ENCODE results near the gene SLC6A7.
"Not testable (repeated sequence)": the region's sequence is repeated elsewhere in the genome, so short reads cannot be mapped to it uniquely, and the experiment has no call there.

The SLC6A7 gene

GRCh38 chr5:150246429-150246828 is 56.6 kb downstream of the SLC6A7 start:
- no peak for DNase-seq

GRCh38 chr5:150246835-150247234 is 57.0 kb downstream of the SLC6A7 start:
- DNase-seq, result no peak

GRCh38 chr5:150247726-150248125 is 57.9 kb downstream of the SLC6A7 start:
- DNase-seq, result no peak

GRCh38 chr5:150248493-150248892 is 58.6 kb downstream of the SLC6A7 start:
- not testable (repeated sequence) for DNase-seq

GRCh38 chr5:150248946-150249345 is 59.1 kb downstream of the SLC6A7 start:
- DNase-seq, result no peak

GRCh38 chr5:150249744-150250143 is 59.9 kb downstream of the SLC6A7 start:
- no peak for DNase-seq

- no peak for DNase-seq
Observed at GRCh38 chr5:150251504-150251903, 61.6 kb downstream of the SLC6A7 start.

GRCh38 chr5:150252489-150252888 is 62.6 kb downstream of the SLC6A7 start:
- DNase-seq, result no peak

- DNase-seq, result no peak
Observed at GRCh38 chr5:150253416-150254208, 63.8 kb downstream of the SLC6A7 start.

- no peak for DNase-seq
Observed at GRCh38 chr5:150254363-150254762, 64.5 kb downstream of the SLC6A7 start.

GRCh38 chr5:150254774-150255173 is 64.9 kb downstream of the SLC6A7 start:
- DNase-seq, result no peak

- no peak for DNase-seq
Observed at GRCh38 chr5:150255659-150256409, 66.0 kb downstream of the SLC6A7 start.

GRCh38 chr5:150256410-150257064 is 66.7 kb downstream of the SLC6A7 start:
- no peak for DNase-seq

GRCh38 chr5:150257424-150257823 is 67.6 kb downstream of the SLC6A7 start:
- no peak for DNase-seq

GRCh38 chr5:150258130-150258529 is 68.3 kb downstream of the SLC6A7 start:
- DNase-seq, result no peak
